Liver (tissue), 3 donors: ENCODE measurements around the gene ASIC4.

Experiments
- ATF3 ChIP-seq: IDR thresholded peaks from 2 replicates; pipeline ENCODE4 v1.6.1; 2016; ENCODE audit warnings: antibody characterized with exemption
- CTCF ChIP-seq: fragments of 150-350 bp; IDR thresholded peaks from 2 replicates; pipeline ENCODE4 v1.5.1; 2017; ENCODE audit warnings: improper control_type of control experiment, low read depth, low read length; ENCODE audit not compliant: missing input control
- EGR1 ChIP-seq, 2 donors: IDR thresholded peaks; 2 replicates each; pipeline ENCODE4 v1.6.1; 2016 to 2018; ENCODE audit warnings: antibody characterized with exemption in 2 of 2, low read depth in 2 of 2
- GABPA ChIP-seq, 2 donors: IDR thresholded peaks in 1 of 2; conservative IDR thresholded peaks in 1 of 2; 2 replicates each; pipeline ENCODE4 v1.6.1; 2016; ENCODE audit warnings: antibody characterized with exemption in 2 of 2, mild to moderate bottlenecking in 1 of 2, moderate library complexity in 1 of 2
- HNF4A ChIP-seq, 2 donors: conservative IDR thresholded peaks; 2 replicates each; pipeline ENCODE4 v1.6.1; 2016; ENCODE audit warnings: antibody characterized with exemption in 2 of 2, mild to moderate bottlenecking in 2 of 2
- MAX ChIP-seq: IDR thresholded peaks from 2 replicates; pipeline ENCODE4 v1.6.1; 2016; ENCODE audit warnings: antibody characterized with exemption
- NR2F2 ChIP-seq: IDR thresholded peaks from 2 replicates; pipeline ENCODE4 v1.6.1; 2016; ENCODE audit warnings: antibody characterized with exemption
- RAD21 ChIP-seq, 2 donors: IDR thresholded peaks; 2 replicates each; pipeline ENCODE4 v1.6.1; 2016; ENCODE audit warnings: antibody characterized with exemption in 2 of 2, mild to moderate bottlenecking in 2 of 2
- REST ChIP-seq: IDR thresholded peaks from 2 replicates; pipeline ENCODE4 v1.6.1; 2016; ENCODE audit warnings: antibody characterized with exemption, mild to moderate bottlenecking
- SP1 ChIP-seq: IDR thresholded peaks from 2 replicates; pipeline ENCODE4 v1.6.1; 2018; ENCODE audit warnings: antibody characterized with exemption, mild to moderate bottlenecking
- TAF1 ChIP-seq: conservative IDR thresholded peaks from 2 replicates; pipeline ENCODE4 v1.6.1; 2016; ENCODE audit warnings: antibody characterized with exemption, mild to moderate bottlenecking
- YY1 ChIP-seq: IDR thresholded peaks from 2 replicates; pipeline ENCODE4 v1.6.1; 2016; ENCODE audit warnings: antibody characterized with exemption, mild to moderate bottlenecking
- ZBTB33 ChIP-seq: IDR thresholded peaks from 2 replicates; pipeline ENCODE4 v1.6.1; 2016; ENCODE audit warnings: antibody characterized with exemption
- donor health status: healthy.
- donor health status: healthy.

GRCh38 chr2:219517954-219518778 is 3.9 kb downstream of the ASIC4 start:
- no peak for TF ChIP-seq TAF1
- no peak for TF ChIP-seq SP1
- no peak for TF ChIP-seq CTCF
- no peak for TF ChIP-seq EGR1 (IDR thresholded peaks at IDR 0.05; ENCODE audit: low read depth in 2 of 2)
- TF ChIP-seq MAX = no peak
- no peak for TF ChIP-seq REST
- no peak for TF ChIP-seq RAD21 (IDR thresholded peaks at IDR 0.05)
- no peak for TF ChIP-seq YY1
- no peak for TF ChIP-seq ATF3
- TF ChIP-seq GABPA (IDR thresholded peaks at IDR 0.05 in 1 of 2, conservative IDR thresholded peaks at IDR 0.05 in 1 of 2) = no peak
- no peak for TF ChIP-seq ZBTB33
- TF ChIP-seq NR2F2 = no peak
- no peak for TF ChIP-seq HNF4A (conservative IDR thresholded peaks at IDR 0.05)
